GM19351 (cell line): ENCODE results near the gene KCNS1.
"Not testable (repeated sequence)": the region's sequence is repeated elsewhere in the genome, so short reads cannot be mapped to it uniquely, and the experiment has no call there.

Experiments used
- ATAC-seq: cut with Tn5 transposase; IDR thresholded peaks from one replicate; pipeline ENCODE4 v1.9.1; 2021; ENCODE audit warnings: mild to moderate bottlenecking, moderate library complexity; ENCODE audit not compliant: unreplicated experiment

Gene KCNS1, protein sequence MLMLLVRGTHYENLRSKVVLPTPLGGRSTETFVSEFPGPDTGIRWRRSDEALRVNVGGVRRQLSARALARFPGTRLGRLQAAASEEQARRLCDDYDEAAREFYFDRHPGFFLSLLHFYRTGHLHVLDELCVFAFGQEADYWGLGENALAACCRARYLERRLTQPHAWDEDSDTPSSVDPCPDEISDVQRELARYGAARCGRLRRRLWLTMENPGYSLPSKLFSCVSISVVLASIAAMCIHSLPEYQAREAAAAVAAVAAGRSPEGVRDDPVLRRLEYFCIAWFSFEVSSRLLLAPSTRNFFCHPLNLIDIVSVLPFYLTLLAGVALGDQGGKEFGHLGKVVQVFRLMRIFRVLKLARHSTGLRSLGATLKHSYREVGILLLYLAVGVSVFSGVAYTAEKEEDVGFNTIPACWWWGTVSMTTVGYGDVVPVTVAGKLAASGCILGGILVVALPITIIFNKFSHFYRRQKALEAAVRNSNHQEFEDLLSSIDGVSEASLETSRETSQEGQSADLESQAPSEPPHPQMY

DNA sequence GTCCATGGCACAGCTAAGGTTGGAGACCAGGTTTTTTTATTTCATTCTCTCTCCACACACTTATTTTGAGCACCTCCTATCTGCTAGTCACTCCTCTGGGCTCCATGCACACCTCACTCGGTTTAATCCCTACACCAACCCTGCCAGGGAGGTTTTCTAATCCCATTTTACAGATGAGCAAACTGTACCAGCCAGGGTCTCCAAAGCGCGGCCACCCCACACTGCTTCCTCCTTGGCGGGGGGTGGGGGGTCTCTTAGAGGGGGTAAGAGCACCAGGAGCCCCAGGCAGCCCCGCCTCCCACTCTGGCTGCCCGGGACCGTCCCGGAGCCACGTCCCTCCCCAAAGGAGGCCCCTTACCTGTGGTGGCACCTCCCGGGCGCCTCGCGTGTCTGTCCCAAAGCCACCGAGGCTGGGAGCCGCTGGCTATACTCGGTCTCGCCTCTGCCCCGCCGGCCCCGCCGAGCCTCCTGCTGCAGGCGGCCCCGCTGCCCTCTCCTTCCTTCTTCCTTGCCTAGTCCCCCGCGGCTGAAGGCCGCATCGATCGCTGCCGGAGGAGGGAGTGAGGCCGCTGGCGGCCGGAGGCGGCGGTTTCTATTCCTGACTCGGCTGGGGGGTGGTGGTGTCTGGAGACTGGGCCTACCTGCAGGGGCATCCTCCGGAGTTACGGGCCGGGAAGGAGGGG is at the start of gene KCNS1:
Gene KCNS1, minus strand, starts transcription at position 565 of the 683 bp plus-strand sequence. CDS start 1,891 bp downstream, outside the sequence.
- no peak for ATAC-seq

DNA sequence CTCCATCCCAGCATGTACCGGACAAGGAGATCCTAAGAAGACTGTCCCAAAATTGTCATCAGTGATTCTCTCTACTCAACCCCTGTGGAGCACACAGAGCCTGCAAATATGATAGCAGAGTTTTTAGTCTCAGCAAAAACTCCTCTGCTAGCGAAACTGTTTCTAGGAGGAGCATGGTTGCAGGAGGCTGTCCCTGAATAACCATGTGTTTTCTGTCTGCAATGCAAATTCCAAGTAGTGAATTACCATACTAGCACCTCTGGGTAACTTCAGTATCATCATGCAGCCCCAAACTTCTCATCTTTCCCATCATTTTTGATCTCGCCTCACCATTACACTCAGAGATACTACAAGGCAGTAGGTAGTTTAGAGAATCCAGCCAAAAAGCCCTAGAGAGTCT is 48.1 kb upstream of the KCNS1 start:
- ATAC-seq = no peak

DNA sequence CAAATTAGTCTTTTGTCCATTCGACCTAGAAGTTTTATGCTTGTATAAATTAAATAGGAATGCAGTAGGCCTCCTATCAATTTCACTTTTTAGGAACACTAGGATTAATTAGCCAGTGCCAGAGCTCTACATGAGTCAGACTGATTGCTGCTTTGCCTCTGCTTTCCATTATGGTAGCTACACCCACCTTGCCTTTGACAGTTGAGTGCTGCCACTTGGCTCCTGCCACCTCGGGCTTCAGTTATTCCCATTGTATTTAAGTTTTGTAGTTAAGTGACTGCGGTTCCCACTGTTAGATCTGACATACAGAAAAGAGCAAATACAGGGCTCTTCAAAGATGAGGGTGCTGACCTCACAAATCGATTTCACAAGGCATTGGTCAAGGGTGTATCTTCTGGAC is 39.9 kb upstream of the KCNS1 start:
- no peak for ATAC-seq

- ATAC-seq = not testable (repeated sequence)
Measured at GRCh38 chr20:45139733-45140375, 38.9 kb upstream of the KCNS1 start.

- no peak for ATAC-seq
Measured at GRCh38 chr20:45138561-45139300, 37.8 kb upstream of the KCNS1 start.

DNA sequence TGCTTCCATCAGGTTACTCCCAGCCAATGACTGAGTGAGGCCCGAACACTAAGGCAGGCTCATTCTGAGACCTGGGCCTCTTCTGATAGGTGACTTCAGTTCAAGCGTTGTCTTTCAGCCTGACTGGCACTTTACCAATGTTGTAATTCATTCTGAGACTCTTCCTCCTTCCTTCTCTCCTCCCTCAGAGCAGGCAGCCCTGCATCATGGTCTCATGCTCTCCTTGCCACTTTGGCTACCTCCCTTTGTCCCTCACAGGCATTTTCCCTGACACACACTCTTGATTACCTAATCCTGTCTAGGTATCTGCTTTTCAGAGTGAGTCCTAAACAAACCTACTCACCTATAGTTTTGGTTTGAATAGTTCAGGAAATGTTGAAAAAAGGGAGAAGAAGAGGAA is 36.0 kb upstream of the KCNS1 start:
- ATAC-seq = no peak

DNA sequence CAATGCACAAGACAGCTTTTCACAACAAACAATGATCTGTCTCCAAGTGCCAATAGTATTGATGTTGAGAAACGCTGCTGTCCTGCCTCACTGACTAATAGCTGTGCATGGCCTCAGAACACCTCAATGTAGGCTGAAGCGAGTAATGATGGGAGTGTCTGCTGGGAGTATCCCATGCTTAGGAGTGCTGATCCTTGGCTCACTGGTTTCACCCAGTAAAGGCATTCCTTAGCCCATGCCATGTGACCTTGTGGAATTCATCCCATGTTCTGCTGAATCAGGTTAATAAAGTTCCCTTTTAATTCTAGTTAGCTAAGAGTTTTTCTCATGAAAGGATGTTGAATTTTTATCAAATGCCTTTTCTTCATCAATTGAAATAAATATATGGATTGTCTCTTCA is 27.2 kb upstream of the KCNS1 start:
- ATAC-seq = no peak

DNA sequence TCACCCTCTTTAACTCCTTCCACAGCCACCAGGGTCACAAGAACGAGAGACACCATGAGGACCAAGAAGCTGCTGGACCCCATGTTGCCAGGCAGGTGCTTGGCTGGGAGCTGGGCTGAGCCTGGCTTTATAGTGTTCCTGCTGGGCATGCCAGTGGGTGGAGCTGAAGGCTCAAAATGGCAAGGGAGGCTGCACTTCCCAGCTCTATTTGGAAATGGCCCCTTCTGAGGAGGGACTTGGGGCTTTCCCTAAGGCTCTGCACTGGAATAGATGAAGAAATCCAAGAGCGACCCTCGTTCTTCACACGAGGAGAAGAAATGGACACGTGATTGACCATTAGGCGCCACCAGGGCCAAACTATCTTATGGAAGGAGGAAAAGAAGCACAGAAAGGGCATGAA is 23.4 kb upstream of the KCNS1 start, which contains the start of gene WFDC12:
Gene WFDC12, minus strand, starts transcription at position 101 of the 400 bp plus-strand sequence. Its CDS starts 18 bp downstream, at position 83.
- no peak for ATAC-seq

DNA sequence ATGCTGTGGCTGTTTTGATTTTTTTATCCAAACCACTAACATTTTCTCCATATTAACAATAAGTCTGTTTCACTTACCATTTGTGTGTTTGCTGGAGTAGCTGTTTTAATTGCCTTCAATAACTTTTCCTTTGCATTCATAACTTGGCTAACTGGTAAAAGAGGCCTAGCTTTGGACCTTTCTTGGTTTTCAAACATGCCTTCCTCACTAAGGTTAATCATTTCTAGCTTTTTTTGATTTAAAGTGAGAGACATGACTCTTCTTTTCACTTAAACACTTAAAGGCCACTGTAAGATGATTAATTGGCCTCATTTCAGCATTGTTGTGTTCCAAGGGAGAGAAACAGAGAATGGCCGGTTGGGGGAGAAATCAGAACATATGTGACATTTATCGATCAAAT is 20.5 kb upstream of the KCNS1 start:
- ATAC-seq = no peak

- no peak for ATAC-seq
Measured at GRCh38 chr20:45119556-45120266, 18.8 kb upstream of the KCNS1 start.

DNA sequence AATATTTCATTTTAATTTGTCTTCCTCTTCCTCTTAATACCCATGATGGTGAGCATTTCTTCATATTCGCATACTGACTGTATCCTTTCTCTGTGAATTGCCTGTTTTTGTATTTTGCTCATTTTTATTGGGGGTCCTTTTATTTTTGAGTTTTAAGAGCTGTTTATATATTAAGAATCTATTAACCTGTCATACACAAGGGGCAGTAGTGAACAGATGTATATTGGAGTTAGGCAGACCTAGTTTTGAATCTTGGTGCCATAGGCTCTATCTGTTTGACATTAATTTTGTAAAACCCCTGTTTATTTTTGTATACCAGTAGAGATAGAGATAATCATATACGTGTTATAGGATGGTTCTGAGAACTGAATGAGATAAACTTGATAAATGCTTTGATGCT is 17.1 kb upstream of the KCNS1 start:
- no peak for ATAC-seq

DNA sequence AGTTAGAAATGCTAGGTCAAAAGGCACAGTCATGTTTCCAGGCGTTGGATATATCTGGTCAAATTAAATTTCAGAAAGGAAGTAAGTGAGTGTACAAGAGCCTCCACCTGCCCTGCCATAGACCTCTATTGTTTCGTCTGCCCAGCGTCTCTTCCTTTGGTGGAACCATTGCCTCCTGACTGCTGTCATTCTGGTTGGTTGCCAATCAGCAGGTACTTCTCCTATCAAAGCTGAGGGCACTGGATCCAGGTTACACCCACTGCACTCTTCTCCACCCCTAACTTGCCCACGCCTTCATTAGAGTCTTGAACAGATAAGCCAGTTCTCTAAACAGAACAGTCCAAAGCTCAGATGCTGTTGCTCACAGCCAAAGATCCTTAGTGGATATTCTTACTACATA is 16.7 kb upstream of the KCNS1 start:
- no peak for ATAC-seq

DNA sequence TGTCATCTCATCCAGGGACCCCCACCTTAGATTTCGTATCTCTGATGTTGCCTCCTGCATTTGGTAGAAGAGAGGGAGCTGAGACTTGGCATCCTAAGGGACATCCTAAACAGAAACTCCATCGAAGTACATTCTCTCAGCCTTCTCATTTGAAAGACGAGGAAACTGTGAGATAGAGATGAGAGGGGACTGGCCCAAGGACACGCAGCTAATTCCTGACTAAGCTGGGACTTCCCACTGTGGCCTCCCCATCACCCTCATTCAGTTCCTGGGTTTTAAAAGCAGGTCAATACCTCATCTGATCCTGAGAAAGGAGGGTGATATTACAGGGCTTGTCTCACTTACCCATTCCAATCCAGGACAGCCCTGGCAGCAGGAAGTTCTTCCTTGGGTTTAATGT is 14.9 kb upstream of the KCNS1 start:
- ATAC-seq = no peak

DNA sequence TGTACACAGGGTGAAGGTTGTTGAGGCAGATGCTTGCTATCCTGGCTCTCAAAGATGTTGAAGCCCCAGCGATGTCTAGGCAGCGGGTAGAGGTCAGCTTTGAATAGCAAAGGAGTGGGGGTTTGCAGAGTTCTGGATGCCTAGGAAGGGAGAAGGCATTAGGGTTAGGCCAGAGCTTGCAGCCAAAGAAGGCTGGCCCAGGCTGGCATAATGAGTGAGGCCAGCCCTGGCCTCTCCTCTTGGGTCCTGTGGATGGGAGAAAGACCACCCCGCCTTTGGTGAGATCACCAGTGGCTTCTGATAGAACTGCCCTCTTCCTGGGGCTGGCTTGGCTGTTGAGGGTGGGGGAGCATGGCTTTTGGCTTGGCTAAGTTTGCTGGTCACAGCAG is 14.5 kb upstream of the KCNS1 start:
- ATAC-seq = no peak

DNA sequence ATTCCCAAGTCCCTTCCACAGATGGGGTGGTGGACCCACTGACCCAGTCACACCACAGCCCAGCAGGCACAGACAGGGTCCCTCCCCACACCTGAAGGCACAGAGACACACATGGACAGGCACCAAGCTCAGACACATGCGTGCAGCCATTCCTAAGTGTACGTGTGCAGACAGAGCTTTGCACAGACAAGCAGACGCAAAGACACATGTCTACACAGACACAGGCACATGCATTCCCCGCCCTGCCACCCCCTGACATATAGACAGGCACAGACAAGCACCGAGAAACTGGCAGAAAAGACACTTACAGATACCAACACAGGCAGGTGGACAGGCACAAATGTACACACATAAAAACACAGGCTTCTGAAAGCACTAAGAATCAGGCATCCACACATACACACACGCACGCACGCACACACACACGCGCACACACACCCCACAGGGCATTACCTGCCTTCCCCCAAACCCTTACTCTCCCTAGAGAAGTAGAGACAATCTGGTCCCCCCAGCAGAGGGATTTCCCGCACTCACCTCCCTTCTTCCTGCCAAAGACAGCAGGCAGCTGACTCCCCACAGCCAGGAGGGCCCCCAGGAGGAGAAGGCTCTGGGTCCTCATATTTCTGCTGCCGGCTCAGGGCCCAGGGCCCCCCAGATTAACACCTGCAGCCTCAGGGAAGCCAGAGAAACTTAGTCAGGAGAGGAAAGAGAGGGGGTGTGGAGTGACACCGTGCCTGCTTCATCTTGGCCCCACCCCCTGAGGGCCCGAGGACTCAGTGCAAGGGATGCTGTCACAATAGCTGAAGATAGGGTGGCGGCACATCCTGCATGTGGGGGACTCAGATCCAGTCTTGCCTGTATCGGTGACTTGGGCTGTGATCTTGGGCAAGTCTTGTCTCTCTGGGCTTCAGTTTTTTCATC is 13.8 kb upstream of the KCNS1 start, which contains the start of gene WFDC5:
Gene WFDC5, minus strand, starts transcription at position 710 of the 921 bp plus-strand sequence. Its CDS starts 91 bp downstream, at position 619.
- no peak for ATAC-seq

DNA sequence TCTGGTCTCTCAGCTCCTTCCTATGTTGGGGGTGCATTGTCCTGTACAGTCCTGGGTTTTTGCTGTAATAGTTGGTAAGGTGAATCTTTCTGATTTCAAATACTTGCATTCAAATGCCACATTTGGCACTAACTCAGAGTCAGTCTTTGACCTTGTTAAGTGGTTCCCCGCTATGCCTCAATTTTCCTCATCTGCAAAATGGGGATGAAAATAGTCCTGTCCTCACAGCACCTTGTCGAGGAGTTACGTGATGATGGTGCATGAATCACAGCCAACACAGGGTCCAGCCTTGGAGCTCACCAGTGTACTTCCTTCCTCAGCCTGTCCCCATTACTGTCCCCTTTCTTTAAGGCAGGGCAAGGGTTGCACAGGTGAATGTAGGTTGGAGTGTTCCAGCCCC is 12.9 kb upstream of the KCNS1 start:
- no peak for ATAC-seq

GRCh38 chr20:45112754-45113153 is 11.8 kb upstream of the KCNS1 start:
- no peak for ATAC-seq

DNA sequence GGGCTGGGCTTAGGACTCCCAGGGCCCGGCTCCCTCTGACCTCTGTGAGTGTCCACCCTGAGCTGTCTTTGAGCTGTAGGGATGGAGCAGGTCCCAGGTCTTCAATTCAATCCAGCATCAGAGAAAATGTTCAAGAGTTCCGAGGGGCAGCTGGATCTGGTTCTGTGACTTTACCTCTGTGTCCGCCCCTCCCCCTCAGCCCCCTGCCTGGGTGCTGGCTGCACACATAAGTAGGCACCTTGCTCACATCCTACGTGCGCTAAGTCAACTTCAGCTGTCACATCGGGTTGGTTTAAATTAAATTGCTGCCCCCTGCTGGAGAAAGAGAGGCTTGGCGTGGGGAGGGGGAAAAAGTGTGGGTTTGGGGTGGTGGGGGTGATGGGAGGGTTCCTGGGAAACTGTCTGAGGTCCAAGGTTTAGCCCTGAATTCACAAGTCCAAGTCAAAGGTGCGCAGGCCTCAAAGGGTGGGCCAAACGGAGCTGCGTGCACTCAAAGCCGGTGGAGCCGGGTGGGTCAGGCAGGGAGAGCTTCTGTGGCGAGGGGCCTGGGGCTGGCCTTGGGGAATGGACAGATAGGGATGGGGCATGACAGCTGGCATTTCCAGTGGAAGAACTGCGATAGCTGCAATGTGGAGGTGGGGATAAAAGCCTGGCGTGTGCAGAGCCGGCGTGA is 11.0 kb upstream of the KCNS1 start:
- no peak for ATAC-seq
